Dedifferentiated amniotic fluid mesenchymal stem cell (primary cell): ENCODE results near the gene WDFY4.

Experiments used
- DNase-seq: peaks from one replicate; pipeline ENCODE4 v3.0.0-alpha.2; 2016; ENCODE audit errors: extremely low spot score

The WDFY4 gene

GRCh38 chr10:48817141-48817540 lies 132.5 kb downstream of the WDFY4 start:
- DNase-seq, result no peak

DNA sequence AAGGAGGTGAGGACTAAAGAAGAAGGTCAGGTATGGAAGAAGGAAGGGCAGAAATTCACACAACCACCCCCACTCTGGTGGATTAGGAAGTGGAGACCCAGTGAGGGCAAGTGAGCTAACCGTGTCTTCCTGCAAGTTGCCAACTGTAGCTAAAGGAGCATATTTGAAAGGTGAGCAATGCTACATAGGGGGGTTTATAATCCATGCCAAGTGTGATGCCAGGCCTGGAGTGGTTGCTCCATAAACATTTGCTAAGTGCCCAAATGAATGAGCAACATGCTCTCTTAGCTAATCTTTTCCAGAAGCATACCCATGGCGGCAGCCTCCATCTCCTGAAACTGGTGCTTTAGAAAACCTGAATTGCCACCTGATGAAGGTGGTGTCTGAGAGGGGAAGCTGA lies 133.4 kb downstream of the WDFY4 start:
- no peak for DNase-seq

GRCh38 chr10:48818861-48819520 lies 134.3 kb downstream of the WDFY4 start:
- DNase-seq, result no peak

GRCh38 chr10:48819783-48820182 lies 135.1 kb downstream of the WDFY4 start:
- no peak for DNase-seq

GRCh38 chr10:48820231-48820630 lies 135.6 kb downstream of the WDFY4 start:
- no peak for DNase-seq

GRCh38 chr10:48820699-48821098 lies 136.0 kb downstream of the WDFY4 start:
- no peak for DNase-seq

DNA sequence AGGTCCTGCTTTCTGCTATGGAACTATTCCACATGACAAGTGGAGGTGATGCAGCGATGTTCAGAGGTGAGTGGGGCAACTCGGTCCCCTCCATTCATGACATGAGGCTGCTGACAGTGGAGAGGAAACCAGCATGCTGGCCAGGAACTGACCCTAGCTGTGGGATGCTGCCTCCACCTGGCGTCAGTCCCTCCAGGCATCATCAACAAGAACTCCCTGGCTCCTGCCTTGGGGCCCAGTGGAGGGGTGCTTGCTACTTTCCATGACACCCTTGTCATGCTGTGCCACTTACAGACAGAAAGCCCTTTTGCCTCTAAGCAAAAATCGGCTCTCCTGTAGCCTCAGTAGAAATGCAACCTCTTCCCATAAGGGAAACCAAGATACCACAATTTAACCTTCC lies 136.4 kb downstream of the WDFY4 start:
- DNase-seq, result no peak

DNA sequence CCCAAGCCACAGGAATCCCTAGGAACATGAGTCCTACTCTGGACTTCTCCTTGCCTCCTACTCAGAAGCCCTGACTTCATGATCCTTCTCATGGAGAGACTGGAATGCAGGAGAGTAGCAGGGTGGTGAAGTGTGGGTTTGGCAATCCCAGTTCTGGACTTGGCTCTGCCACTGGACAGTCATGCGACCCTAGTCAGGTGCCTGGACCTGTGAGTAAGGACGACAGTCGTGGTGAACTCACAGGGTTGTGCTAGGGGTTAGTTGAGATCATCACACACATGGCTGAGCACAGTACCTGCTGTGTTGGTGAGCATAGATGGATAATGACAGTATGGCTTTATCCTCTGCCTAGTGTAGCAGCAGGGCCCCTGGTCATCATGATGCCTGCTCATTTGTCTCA lies 137.0 kb downstream of the WDFY4 start:
- no peak for DNase-seq

DNA sequence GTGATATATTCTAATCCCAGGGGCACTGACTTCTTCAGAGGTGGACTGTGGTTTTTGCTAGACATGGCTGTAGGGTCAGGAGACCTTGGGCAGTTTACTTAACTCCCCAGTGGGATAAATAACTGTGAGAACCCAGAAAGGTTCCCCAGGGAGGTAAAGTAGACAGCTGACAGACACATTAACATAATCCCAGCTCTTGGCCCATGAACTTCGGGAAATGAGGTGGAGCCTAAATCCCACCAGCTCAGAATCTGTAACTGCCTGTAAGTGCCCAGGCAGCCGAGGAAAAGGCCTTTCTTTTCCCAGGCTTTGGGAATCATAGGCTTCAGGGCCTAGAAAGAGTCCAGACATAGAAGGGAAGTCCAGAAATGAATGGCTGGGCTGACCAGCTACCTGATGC lies 149.0 kb downstream of the WDFY4 start:
- DNase-seq, result no peak

GRCh38 chr10:48834189-48834965 lies 149.7 kb downstream of the WDFY4 start:
- DNase-seq, result no peak

- no peak for DNase-seq
Observed at GRCh38 chr10:48835781-48836180, 151.1 kb downstream of the WDFY4 start.

- DNase-seq, result no peak
Observed at GRCh38 chr10:48836605-48837004, 151.9 kb downstream of the WDFY4 start.

DNA sequence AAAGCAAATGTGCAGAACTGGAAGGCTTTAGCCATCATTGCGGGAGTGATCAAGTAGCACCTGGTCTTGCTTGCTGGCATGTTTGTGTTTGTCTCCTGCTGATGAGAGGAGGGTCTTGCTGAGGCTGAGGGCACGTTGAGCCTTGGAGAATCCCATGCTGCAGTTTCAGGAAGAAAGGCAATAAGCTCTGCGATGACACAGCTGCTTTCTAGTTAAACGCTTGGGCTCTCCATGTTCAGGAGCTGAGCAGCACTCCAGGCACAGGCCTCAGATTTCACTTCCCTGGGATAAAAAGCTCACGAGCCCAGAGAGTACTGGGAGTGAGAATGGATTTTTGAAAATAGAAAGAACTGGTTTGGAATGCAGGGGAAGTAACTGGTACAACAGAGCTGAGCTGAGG lies 154.2 kb downstream of the WDFY4 start:
- no peak for DNase-seq

DNA sequence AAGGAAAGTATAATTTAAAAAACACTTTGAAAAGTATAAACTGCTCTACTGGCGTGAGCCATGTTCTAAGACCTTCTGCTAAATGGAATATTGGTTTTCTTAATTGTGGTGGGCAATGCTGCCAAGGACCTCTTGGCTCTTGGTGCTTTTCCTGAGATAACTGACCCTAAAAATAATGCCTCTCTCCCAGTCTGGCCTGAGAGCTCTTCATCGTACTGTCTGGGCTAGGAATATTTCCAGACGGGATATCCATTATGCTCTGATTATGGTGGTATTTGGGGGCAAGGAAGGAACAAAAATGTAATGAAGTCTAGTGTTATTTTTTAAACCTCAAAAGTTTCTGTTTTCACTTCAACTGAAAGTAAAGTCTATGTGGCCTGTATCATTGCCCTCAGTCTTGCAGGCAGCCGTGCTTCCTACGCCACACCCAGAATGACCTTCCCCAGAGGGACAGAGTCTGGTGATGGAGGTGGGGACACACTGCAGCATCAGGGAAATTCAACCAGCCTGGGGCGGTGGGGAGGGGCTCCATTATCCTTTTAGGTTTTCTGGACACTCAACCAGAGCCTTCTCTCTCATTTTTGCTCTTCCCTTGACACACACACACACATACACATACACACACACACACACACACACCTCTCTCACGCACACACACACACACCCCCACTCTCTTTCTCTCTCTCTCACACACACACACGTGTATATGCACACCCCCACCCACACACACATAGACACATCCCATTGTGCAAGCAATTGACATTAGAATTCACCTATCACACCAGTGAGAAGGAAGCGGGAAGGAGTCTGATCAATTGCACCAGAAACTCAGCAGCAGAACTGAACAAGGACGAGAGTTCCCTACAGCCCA lies 155.4 kb downstream of the WDFY4 start:
- DNase-seq, result no peak

DNA sequence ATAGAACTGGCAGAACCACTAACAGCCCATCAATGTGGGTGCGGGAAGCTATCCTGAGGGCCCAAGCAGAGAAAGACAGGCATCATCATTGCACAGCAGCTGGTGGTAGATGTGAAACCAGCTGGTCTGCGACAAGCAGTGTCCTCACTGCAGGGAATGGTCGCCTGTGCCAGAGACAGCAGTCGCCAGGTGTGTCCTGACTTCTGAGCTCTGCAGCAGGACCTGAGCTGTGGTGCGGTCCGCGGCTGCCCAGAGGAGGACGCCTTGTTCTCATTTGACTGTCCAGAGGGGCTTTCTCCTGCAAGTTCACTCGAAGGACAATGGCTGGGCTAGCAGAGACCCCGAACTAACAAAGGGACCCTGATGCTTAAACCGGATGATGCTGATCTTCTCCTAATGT lies 157.6 kb downstream of the WDFY4 start:
- no peak for DNase-seq

DNA sequence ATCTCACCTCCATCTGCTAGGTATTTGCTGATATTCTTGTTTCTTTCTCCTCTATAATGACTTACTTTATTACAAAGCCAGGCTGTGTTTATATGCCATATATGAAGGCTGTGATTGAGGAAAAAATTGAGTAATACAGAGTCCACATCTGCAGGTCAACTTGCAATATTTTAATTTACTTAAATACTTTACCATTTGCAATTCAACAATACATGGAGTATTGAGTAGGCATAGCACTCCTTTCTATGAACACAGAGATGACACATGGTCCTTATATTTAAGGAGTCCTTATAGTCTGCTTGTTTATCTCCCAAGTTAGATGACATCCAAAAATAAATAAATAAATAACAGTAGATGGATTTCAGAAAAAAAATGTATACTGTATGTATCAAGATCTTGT lies 158.5 kb downstream of the WDFY4 start:
- no peak for DNase-seq

DNA sequence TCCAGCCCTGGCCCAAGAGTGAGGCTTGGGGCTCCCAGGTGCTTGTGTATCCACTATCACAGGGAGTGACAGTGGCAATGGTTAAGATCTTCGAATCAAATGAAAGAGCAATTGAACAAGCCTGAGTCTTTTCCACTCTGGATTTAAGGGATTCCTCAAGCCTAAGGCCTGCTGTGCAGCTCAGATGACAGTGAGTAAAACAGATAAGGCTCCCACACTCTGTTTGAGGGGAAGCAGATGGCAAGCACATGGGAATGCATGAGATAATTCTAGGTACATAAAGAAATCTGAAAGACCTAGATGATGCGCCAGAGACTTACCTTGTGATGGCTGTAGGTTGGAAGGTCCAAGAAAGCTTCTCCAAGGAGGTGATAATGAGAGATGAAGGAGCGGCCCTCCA lies 159.9 kb downstream of the WDFY4 start:
- no peak for DNase-seq

GRCh38 chr10:48845512-48845911 lies 160.8 kb downstream of the WDFY4 start:
- DNase-seq, result no peak

DNA sequence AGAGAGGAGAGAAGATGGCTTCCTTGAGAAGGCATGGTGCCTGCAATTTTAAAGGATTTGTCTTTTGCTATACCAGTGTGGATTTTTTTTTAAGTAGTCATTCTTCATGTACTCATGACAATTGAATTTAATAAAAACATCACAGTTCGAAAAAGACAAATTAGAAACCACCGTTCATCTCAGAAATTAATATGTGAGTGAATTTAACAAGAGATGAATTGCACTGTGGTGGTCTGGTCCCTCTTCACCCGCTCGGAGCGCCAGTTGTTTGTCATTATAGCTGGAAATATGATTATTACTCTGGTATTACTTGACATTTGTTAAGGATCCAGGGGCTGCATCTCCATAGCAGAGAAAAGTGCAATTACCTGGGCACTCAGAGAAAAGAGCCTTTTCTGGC lies 163.0 kb downstream of the WDFY4 start:
- no peak for DNase-seq

- DNase-seq, result no peak
Observed at GRCh38 chr10:48856855-48857254, 172.2 kb downstream of the WDFY4 start.

- DNase-seq, result no peak
Observed at GRCh38 chr10:48872234-48872633, 187.6 kb downstream of the WDFY4 start.

GRCh38 chr10:48878091-48878490 lies 193.4 kb downstream of the WDFY4 start:
- no peak for DNase-seq

GRCh38 chr10:48879451-48879850 lies 194.8 kb downstream of the WDFY4 start:
- DNase-seq, result no peak
